Measurements from ENCODE around the gene IL17RC.

GRCh38 chr3:9917820-9918219 lies 922 bp downstream of the IL17RC start:
- TF ChIP-seq CTCF (IDR thresholded peaks at IDR 0.05 in 2 of 3, conservative IDR thresholded peaks at IDR 0.05 in 1 of 3; ENCODE audit: borderline replicate concordance in 1 of 3, insufficient read depth in 1 of 3, low read depth in 2 of 3, low read length in 2 of 3) (no peak), ZBTB33 (IDR thresholded peaks at IDR 0.05; ENCODE audit: extremely low read depth, insufficient replicate concordance, low read length) (no peak)
